Germinal center (tissue), 1 donor: ENCODE results near the gene PLEKHJ1.

Experiments used
- DNase-seq: peaks from one replicate; pipeline ENCODE4 v3.0.0; 2012; ENCODE audit warnings: mixed read lengths, low spot score

PLEKHJ1 gene

GRCh38 chr19:2249010-2249866, 13.1 kb upstream of the PLEKHJ1 start, which contains the start of gene AMH:
Gene AMH (plus strand): TSS chr19:2249323. CDS start chr19:2249333, 10 bp downstream.
- no peak for DNase-seq

- DNase-seq = no peak
Measured at GRCh38 chr19:2248136-2249009, 12.2 kb upstream of the PLEKHJ1 start.

GRCh38 chr19:2247433-2248101, 11.4 kb upstream of the PLEKHJ1 start:
- no peak for DNase-seq

GRCh38 chr19:2246801-2247361, 10.8 kb upstream of the PLEKHJ1 start:
- DNase-seq = no peak

GRCh38 chr19:2246014-2246620, 10.0 kb upstream of the PLEKHJ1 start:
- no peak for DNase-seq

- DNase-seq = no peak
Measured at GRCh38 chr19:2245273-2245672, 9.1 kb upstream of the PLEKHJ1 start.

- no peak for DNase-seq
Measured at GRCh38 chr19:2244486-2244885, 8.4 kb upstream of the PLEKHJ1 start.

GRCh38 chr19:2244125-2244411, 7.9 kb upstream of the PLEKHJ1 start:
- no peak for DNase-seq

GRCh38 chr19:2243274-2244124, 7.4 kb upstream of the PLEKHJ1 start:
- DNase-seq = no peak

- no peak for DNase-seq
Measured at GRCh38 chr19:2242816-2243215, 6.7 kb upstream of the PLEKHJ1 start.

- DNase-seq = no peak
Measured at GRCh38 chr19:2242092-2242537, 6.0 kb upstream of the PLEKHJ1 start.

- no peak for DNase-seq
Measured at GRCh38 chr19:2240881-2241760, 5.0 kb upstream of the PLEKHJ1 start.

- no peak for DNase-seq
Measured at GRCh38 chr19:2239771-2240770, 3.9 kb upstream of the PLEKHJ1 start.

GRCh38 chr19:2239173-2239572, 3.0 kb upstream of the PLEKHJ1 start:
- no peak for DNase-seq

- no peak for DNase-seq
Measured at GRCh38 chr19:2237869-2238153, 1.7 kb upstream of the PLEKHJ1 start.

- no peak for DNase-seq
Measured at GRCh38 chr19:2237051-2237868, 1.1 kb upstream of the PLEKHJ1 start.

GRCh38 chr19:2236064-2236313, 140 bp downstream of the PLEKHJ1 start:
- no peak for DNase-seq

- no peak for DNase-seq
Measured at GRCh38 chr19:2235381-2236063, 607 bp downstream of the PLEKHJ1 start.
